Measurements from ENCODE around the gene ALG14.

DNA sequence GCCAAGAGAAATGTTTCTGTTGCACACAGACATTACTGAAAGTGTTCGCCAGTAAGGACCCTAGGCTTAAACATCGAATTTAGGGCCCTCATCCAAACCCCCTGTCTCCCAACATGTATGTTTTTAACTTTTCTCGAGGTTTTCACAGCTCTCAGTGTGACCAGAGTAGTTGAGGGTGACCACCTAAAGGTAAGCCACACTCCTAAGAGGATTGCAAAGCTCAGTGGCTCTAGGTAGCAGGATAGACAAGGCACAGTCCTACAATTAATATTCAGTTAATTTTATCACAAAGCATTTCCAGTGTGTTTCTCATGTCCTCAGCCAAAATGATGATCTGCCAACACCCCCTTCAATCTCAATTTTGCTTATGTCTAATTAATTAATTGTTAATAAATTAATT lies 695 bp upstream of the ALG14 start:
- TF ChIP-seq RCOR1 (IDR thresholded peaks at IDR 0.05; ENCODE audit: insufficient replicate concordance, low read length) (no peak), CEBPB (IDR thresholded peaks at IDR 0.05; ENCODE audit: low read depth, low read length) (no peak), CTCF (conservative IDR thresholded peaks at IDR 0.05; ENCODE audit: low read depth, low read length) (no peak), POLR2A (IDR thresholded peaks at IDR 0.05; ENCODE audit: low read depth, low read length) (no peak), MXI1 (IDR thresholded peaks at IDR 0.05; ENCODE audit: borderline replicate concordance, low read depth, low read length) (no peak)
